ENCODE measurements around the gene GLI3.

GLI3 gene

GRCh38 chr7:42053834-42054233, 183.2 kb downstream of the GLI3 start:
- TF ChIP-seq REST (IDR thresholded peaks at IDR 0.05; ENCODE audit: insufficient read depth in 1 of 2, low read depth in 2 of 2, low read length in 2 of 2) = no peak
- no peak for TF ChIP-seq SIN3A (IDR thresholded peaks at IDR 0.05; ENCODE audit: borderline replicate concordance, insufficient read depth, low read length)
- TF ChIP-seq POLR2AphosphoS5 (IDR thresholded peaks at IDR 0.05; ENCODE audit: low read depth, low read length) = no peak
- TF ChIP-seq FOXP2 (optimal IDR thresholded peaks at IDR 0.05; ENCODE audit: borderline replicate concordance, extremely low read depth, extremely low read length, insufficient read depth) = no peak
- no peak for TF ChIP-seq TAF1 (IDR thresholded peaks at IDR 0.05; ENCODE audit: borderline replicate concordance, insufficient read depth, low read length)

- no peak for TF ChIP-seq TAF1 (IDR thresholded peaks at IDR 0.05; ENCODE audit: borderline replicate concordance, insufficient read depth, low read length)
Observed at GRCh38 chr7:42049761-42050160, 187.2 kb downstream of the GLI3 start.

GRCh38 chr7:42046483-42046882, 190.5 kb downstream of the GLI3 start:
- no peak for TF ChIP-seq SIN3A (IDR thresholded peaks at IDR 0.05; ENCODE audit: borderline replicate concordance, insufficient read depth, low read length)
- TF ChIP-seq FOXP2 (optimal IDR thresholded peaks at IDR 0.05; ENCODE audit: borderline replicate concordance, extremely low read depth, extremely low read length, insufficient read depth) = no peak
- no peak for TF ChIP-seq REST (IDR thresholded peaks at IDR 0.05; ENCODE audit: insufficient read depth in 1 of 2, low read depth in 2 of 2, low read length in 2 of 2)
- no peak for TF ChIP-seq TAF1 (IDR thresholded peaks at IDR 0.05; ENCODE audit: borderline replicate concordance, insufficient read depth, low read length)
- TF ChIP-seq POLR2AphosphoS5 (IDR thresholded peaks at IDR 0.05; ENCODE audit: low read depth, low read length) = no peak

GRCh38 chr7:42045961-42046360, 191.0 kb downstream of the GLI3 start:
- TF ChIP-seq TAF1 (IDR thresholded peaks at IDR 0.05; ENCODE audit: borderline replicate concordance, insufficient read depth, low read length) (no peak), SIN3A (IDR thresholded peaks at IDR 0.05; ENCODE audit: borderline replicate concordance, insufficient read depth, low read length) (no peak), REST (IDR thresholded peaks at IDR 0.05; ENCODE audit: insufficient read depth in 1 of 2, low read depth in 2 of 2, low read length in 2 of 2) (no peak), POLR2AphosphoS5 (IDR thresholded peaks at IDR 0.05; ENCODE audit: low read depth, low read length) (no peak), FOXP2 (optimal IDR thresholded peaks at IDR 0.05; ENCODE audit: borderline replicate concordance, extremely low read depth, extremely low read length, insufficient read depth) (no peak)

- TF ChIP-seq FOXP2 (optimal IDR thresholded peaks at IDR 0.05; ENCODE audit: borderline replicate concordance, extremely low read depth, extremely low read length, insufficient read depth) (no peak), REST (IDR thresholded peaks at IDR 0.05; ENCODE audit: insufficient read depth in 1 of 2, low read depth in 2 of 2, low read length in 2 of 2) (no peak), POLR2AphosphoS5 (IDR thresholded peaks at IDR 0.05; ENCODE audit: low read depth, low read length) (no peak), SIN3A (IDR thresholded peaks at IDR 0.05; ENCODE audit: borderline replicate concordance, insufficient read depth, low read length) (no peak)
Observed at GRCh38 chr7:42039921-42040320, 197.1 kb downstream of the GLI3 start.
